T follicular helper cell (primary cell): ENCODE data around the gene PTPRJ.

Experiments
- DNase-seq: peaks from one replicate; pipeline ENCODE4 v3.0.0-alpha.2; 2020; ENCODE audit warnings: low read depth

The PTPRJ gene

GRCh38 chr11:48063424-48063978 lies 83.1 kb downstream of the PTPRJ start:
- no peak for DNase-seq

GRCh38 chr11:48064306-48064705 lies 83.9 kb downstream of the PTPRJ start:
- no peak for DNase-seq

- DNase-seq, result no peak
These were observed 86.8 kb downstream of the PTPRJ start for GRCh38 chr11:48066881-48067800.

GRCh38 chr11:48073031-48073861 lies 92.9 kb downstream of the PTPRJ start:
- DNase-seq, result no peak

GRCh38 chr11:48074425-48075181 lies 94.2 kb downstream of the PTPRJ start:
- no peak for DNase-seq

- DNase-seq, result no peak
These were observed 95.3 kb downstream of the PTPRJ start for GRCh38 chr11:48075637-48076036.

GRCh38 chr11:48077251-48077650 lies 96.9 kb downstream of the PTPRJ start:
- no peak for DNase-seq

- no peak for DNase-seq
These were observed 98.3 kb downstream of the PTPRJ start for GRCh38 chr11:48078689-48079088.

- no peak for DNase-seq
These were observed 99.2 kb downstream of the PTPRJ start for GRCh38 chr11:48079596-48079995.

GRCh38 chr11:48080301-48080861 lies 100.0 kb downstream of the PTPRJ start:
- no peak for DNase-seq

GRCh38 chr11:48081151-48082010 lies 101.0 kb downstream of the PTPRJ start:
- no peak for DNase-seq

GRCh38 chr11:48082771-48083170 lies 102.4 kb downstream of the PTPRJ start:
- no peak for DNase-seq

- DNase-seq, result no peak
These were observed 103.1 kb downstream of the PTPRJ start for GRCh38 chr11:48083421-48083820.

GRCh38 chr11:48085688-48086087 lies 105.3 kb downstream of the PTPRJ start:
- no peak for DNase-seq

- DNase-seq, result no peak
These were observed 107.1 kb downstream of the PTPRJ start for GRCh38 chr11:48087422-48087821.

GRCh38 chr11:48087974-48088681 lies 107.8 kb downstream of the PTPRJ start:
- DNase-seq, result no peak

GRCh38 chr11:48088682-48089050 lies 108.3 kb downstream of the PTPRJ start:
- DNase-seq, result no peak

GRCh38 chr11:48090174-48090573 lies 109.8 kb downstream of the PTPRJ start:
- DNase-seq, result no peak

- DNase-seq, result no peak
These were observed 111.2 kb downstream of the PTPRJ start for GRCh38 chr11:48091426-48092102.
